Tibial nerve (tissue), 3 donors: ENCODE results near the gene ACLY.

Experiments
- CTCF ChIP-seq, 5 experiments: fragments of 200-600 bp in 3 of 5; fragments of 450-650 bp in 2 of 5; sonication (generic) in 3 of 5; IDR thresholded peaks; one replicate each; pipeline ENCODE4 v1.5.1; 2016 to 2019; ENCODE audit warnings: antibody characterized with exemption in 5 of 5, mild to moderate bottlenecking in 3 of 5, moderate library complexity in 2 of 5
- POLR2A ChIP-seq, 2 donors: fragments of 450-650 bp; IDR thresholded peaks; one replicate each; pipeline ENCODE4 v1.6.1; 2017; ENCODE audit warnings: antibody characterized with exemption in 2 of 2, mild to moderate bottlenecking in 2 of 2, moderate library complexity in 2 of 2

GRCh38 chr17:41917679-41918313 is 955 bp downstream of the ACLY start:
- TF ChIP-seq POLR2A (IDR thresholded peaks at IDR 0.05): no peak
- no peak for TF ChIP-seq CTCF (IDR thresholded peaks at IDR 0.05)
